Osteoblast (primary cell): ENCODE results near the gene TRIM29. TPM values are rescaled to one million over a fixed set of nuclear protein-coding genes. Genes with fewer than 3 reads are reported as not detected.

Source experiments
- DNase-seq: peaks from one replicate; pipeline ENCODE4 v3.0.0; 2011; ENCODE audit warnings: low spot score, mixed read lengths; ENCODE audit not compliant: insufficient read length; ENCODE audit errors: missing footprints
- H2AFZ ChIP-seq: 2 replicates; pipeline ENCODE4 v1.6.0; 2011; ENCODE audit warnings: mild to moderate bottlenecking, low read length
- H3K27ac ChIP-seq: 2 replicates; pipeline ENCODE4 v1.5.1; 2011; ENCODE audit warnings: mild to moderate bottlenecking, low read depth, low read length, moderate library complexity
- H3K27me3 ChIP-seq: 2 replicates; pipeline ENCODE4 v1.6.0; 2012; ENCODE audit warnings: mild to moderate bottlenecking, control low read depth, inconsistent platforms, low read length, moderate library complexity; ENCODE audit not compliant: insufficient read depth
- H3K36me3 ChIP-seq: 2 replicates; pipeline ENCODE4 v1.5.1; 2011; ENCODE audit warnings: mild to moderate bottlenecking, low read length, control low read depth, moderate library complexity; ENCODE audit not compliant: insufficient read depth
- H3K4me1 ChIP-seq: 2 replicates; pipeline ENCODE4 v1.5.1; 2011; ENCODE audit warnings: mild to moderate bottlenecking, low read length, control low read depth, moderate library complexity; ENCODE audit not compliant: insufficient read depth
- H3K4me2 ChIP-seq: 2 replicates; pipeline ENCODE4 v1.6.0; 2011; ENCODE audit warnings: mild to moderate bottlenecking, low read length; ENCODE audit not compliant: insufficient read depth
- H3K4me3 ChIP-seq: fragments of 200-600 bp; sonication (generic); 3 replicates; pipeline ENCODE4 v1.5.1; 2012; ENCODE audit warnings: mild to moderate bottlenecking, low read length, inconsistent platforms; ENCODE audit not compliant: insufficient read depth
- H3K79me2 ChIP-seq: 2 replicates; pipeline ENCODE4 v1.6.0; 2012; ENCODE audit warnings: mild to moderate bottlenecking, low read length, control low read depth, inconsistent platforms; ENCODE audit not compliant: insufficient read depth
- H3K9me3 ChIP-seq: 2 replicates; pipeline ENCODE4 v1.5.1; 2011; ENCODE audit warnings: low read depth, low read length, control low read depth
- H4K20me1 ChIP-seq: 2 replicates; pipeline ENCODE4 v1.6.0; 2012; ENCODE audit warnings: mild to moderate bottlenecking, low read length, control low read depth; ENCODE audit not compliant: insufficient read depth
- CTCF ChIP-seq: IDR thresholded peaks from 2 replicates; pipeline ENCODE4 v1.5.1; 2011; ENCODE audit warnings: mild to moderate bottlenecking, low read depth, low read length, moderate library complexity; ENCODE audit errors: extremely low read depth
- total RNA-seq: library from RNA; depleted of rRNA; stranded (reverse); fragments of >200 nt; gene quantifications from 2 replicates; pipeline ENCODE4 v1.2.3, GENCODE V29; 2012

Gene TRIM29
- total RNA-seq, 1 donor, result 0.36 TPM

GRCh38 chr11:120169981-120170698, 32.2 kb upstream of the TRIM29 start:
- no peaks in the 10 kb centered on the region for H3K9me3 ChIP-seq
- no peaks in the 10 kb centered on the region for H3K36me3 ChIP-seq
- no peaks in the 10 kb centered on the region for H3K79me2 ChIP-seq
- H3K4me3 ChIP-seq, result no peak overlapping the region
- H3K27me3 ChIP-seq, result peaks cover 58% of the 10 kb centered on the region
- H3K4me2 ChIP-seq, result peak overlapping the region; percentile 85
- H3K27ac ChIP-seq, result no peak overlapping the region
- H2AFZ ChIP-seq, result no peak overlapping the region
- H3K4me1 ChIP-seq, result peaks cover 7% of the 10 kb centered on the region
- TF ChIP-seq CTCF, result no peak
- H4K20me1 ChIP-seq, result no peaks in the 10 kb centered on the region
- no peak for DNase-seq

GRCh38 chr11:120168960-120169681, 31.2 kb upstream of the TRIM29 start:
- H3K27ac ChIP-seq, result no peak overlapping the region

GRCh38 chr11:120168108-120168959, 30.4 kb upstream of the TRIM29 start:
- Histone ChIP-seq H3K9me3 (no peaks in the 10 kb centered on the region), H4K20me1 (no peaks in the 10 kb centered on the region), H3K27me3 (peaks cover 52% of the 10 kb centered on the region), H2AFZ (peak overlapping the region; percentile 90), H3K27ac (no peak overlapping the region), H3K79me2 (no peaks in the 10 kb centered on the region), H3K36me3 (no peaks in the 10 kb centered on the region), H3K4me2 (peak overlapping the region; percentile 85), H3K4me3 (peak overlapping the region; percentile 68), H3K4me1 (peaks cover 5% of the 10 kb centered on the region)
- no peak for TF ChIP-seq CTCF
- DNase-seq, result no peak

More at GRCh38 chr11:120168960-120169681, 31.2 kb upstream of the TRIM29 start:
- Histone ChIP-seq H3K9me3 (no peaks in the 10 kb centered on the region), H3K4me2 (peak overlapping the region; percentile 85), H3K4me1 (peaks cover 5% of the 10 kb centered on the region), H3K4me3 (peak overlapping the region; percentile 68), H3K36me3 (no peaks in the 10 kb centered on the region), H4K20me1 (no peaks in the 10 kb centered on the region), H2AFZ (peak overlapping the region; percentile 95), H3K79me2 (no peaks in the 10 kb centered on the region), H3K27me3 (peaks cover 56% of the 10 kb centered on the region)
- peak; percentile 92 for DNase-seq
- peak; percentile 62 for TF ChIP-seq CTCF

GRCh38 chr11:120167659-120168058, 29.7 kb upstream of the TRIM29 start:
- Histone ChIP-seq H2AFZ (no peak overlapping the region), H3K4me2 (no peak overlapping the region)
- no peak for TF ChIP-seq CTCF

More at GRCh38 chr11:120167659-120168058, 29.7 kb upstream of the TRIM29 start:
- Histone ChIP-seq H3K4me1 (peaks cover 5% of the 10 kb centered on the region), H3K79me2 (no peaks in the 10 kb centered on the region), H4K20me1 (no peaks in the 10 kb centered on the region), H3K36me3 (no peaks in the 10 kb centered on the region), H3K9me3 (no peaks in the 10 kb centered on the region), H3K27me3 (peaks cover 49% of the 10 kb centered on the region), H3K4me3 (no peak overlapping the region), H3K27ac (no peak overlapping the region)
- no peak for DNase-seq
